Glomerular endothelial cell (primary cell): ENCODE measurements around the gene NDUFB10. TPM values are rescaled to one million over a fixed set of nuclear protein-coding genes. Genes with fewer than 3 reads are reported as not detected.

Source experiments
- DNase-seq: peaks from one replicate; pipeline ENCODE4 v3.0.0-alpha.2; 2011; ENCODE audit warnings: low read depth, low spot score; ENCODE audit errors: extremely low read depth
- total RNA-seq: library from RNA; depleted of rRNA; stranded (reverse); fragments of >200 nt; gene quantifications from 2 replicates; pipeline ENCODE4 v1.2.3, GENCODE V29; 2015

Gene NDUFB10
- total RNA-seq, 1 donor from 2014 or later, result 262 TPM

- DNase-seq, result no peak
Measured at GRCh38 chr16:1982013-1982433, 22.7 kb downstream of the NDUFB10 start.

DNA sequence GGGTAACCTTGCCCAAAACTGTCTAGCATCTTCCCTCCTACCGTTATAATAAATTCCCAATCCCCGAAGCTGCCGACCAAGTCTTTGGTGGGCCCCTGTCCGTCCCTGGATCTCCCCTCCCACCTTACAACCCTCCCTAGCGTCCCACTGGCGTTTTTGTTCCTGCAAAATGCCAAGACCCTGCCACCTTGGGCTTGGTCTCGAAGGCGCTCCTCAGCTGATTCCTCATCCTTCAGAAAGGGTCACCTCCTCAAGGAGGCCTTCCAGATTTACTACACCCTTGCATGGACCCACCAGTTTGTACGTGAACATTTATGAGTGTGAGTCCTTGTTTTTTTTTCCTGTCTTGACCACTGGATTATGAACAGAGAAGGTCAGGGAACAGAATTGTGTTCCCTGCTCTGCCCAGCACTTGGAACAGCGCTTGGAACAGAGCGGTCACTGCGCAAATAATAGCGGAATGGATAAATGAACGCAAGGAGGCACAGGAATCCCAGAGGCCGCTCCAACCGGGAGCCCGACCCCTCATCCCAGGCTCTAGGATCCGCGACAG is 23.7 kb downstream of the NDUFB10 start:
- no peak for DNase-seq

DNA sequence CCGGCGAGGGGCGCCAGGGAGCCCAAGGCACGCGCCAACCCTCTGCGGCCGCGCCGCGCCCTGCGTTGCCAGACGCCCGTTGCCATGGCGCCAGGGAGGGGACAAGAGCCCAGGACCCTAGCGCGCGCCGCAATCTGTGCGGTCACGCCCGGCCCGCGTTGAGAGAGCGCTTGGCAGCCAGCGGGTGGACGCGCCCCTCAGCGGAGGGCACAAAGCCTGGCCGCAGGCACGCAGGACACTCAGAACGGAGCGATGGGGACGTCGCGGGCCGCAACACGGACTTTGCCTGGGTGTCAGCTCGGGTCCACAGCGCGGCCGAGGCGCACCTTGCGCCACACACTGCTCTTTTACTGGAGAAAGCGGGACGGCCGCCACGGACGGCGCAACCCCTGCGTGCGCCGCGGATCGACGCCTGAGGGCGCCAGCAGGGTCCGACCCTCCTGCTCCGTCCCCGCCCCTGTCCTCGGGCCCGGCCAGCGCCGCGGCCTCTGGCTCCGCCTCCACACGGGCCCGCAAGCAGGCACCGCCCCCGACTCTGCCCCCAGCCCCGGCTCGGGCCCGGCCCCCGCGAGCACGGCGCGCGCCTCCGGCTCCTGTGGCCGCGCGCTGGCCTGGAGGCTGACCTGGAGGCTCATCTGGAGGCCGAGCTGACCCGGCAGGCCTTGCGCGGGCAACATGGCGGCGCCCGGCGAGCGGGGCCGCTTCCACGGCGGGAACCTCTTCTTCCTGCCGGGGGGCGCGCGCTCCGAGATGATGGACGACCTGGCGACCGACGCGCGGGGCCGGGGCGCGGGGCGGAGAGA is 24.4 kb downstream of the NDUFB10 start, which contains the start of gene GFER:
Gene GFER, plus strand, starts transcription at position 650 of the 803 bp plus-strand sequence. Its CDS starts 26 bp downstream, at position 676.
- no peak for DNase-seq

DNA sequence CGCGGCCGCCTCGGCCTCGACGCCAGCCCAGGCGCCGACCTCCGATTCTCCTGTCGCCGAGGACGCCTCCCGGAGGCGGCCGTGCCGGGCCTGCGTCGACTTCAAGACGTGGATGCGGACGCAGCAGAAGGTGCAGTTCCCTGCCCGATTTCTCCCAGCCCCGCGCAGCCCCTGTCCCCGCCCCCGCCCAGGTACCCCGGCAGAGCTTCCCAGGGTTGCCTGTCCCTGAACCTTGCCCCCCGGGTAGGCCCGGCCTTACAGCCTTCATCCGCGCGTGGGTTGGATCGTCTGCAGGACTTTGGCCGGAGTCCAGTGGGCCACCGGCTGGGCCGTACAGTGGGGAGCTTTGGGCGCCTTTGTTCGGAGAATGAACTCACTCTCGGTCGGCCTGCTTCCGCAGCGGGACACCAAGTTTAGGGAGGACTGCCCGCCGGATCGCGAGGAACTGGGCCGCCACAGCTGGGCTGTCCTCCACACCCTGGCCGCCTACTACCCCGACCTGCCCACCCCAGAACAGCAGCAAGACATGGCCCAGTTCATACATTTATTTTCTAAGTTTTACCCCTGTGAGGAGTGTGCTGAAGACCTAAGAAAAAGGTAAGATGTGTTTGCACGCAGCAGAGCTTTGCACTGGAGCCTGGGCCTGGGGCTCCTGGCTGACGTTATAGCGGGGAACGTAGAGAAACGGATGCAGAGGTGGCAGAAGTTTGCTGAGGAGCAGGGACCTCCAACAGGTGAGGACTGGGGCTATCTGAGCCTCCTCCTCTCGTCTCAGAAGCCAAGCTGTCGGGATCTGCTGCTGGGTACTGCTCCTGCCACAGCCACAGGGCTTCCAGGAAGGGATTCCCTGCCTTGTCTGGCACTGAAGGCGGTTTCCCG is 25.2 kb downstream of the NDUFB10 start:
- no peak for DNase-seq

- DNase-seq, result no peak
Measured at GRCh38 chr16:1985466-1986150, 26.3 kb downstream of the NDUFB10 start.

DNA sequence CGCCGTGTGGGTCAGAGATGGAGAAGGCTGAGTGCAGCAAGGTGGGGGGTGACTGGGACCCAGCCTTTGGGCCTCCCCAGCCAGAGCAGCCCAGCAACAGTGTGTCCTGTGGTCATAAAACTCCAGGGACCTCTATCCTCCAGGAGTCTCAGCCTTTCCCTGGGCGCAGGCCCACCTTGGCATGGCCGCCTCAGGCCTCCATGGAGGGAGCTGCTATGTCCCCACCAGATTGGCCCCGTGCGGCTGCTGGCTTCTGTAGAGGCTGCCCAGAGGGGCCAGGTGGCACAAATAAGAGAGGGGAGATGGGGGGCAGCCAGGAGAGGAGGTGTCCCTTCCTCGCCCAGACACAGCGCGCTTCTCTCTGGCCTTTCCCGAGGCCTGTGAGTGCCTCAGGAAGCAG is 27.9 kb downstream of the NDUFB10 start:
- no peak for DNase-seq

- DNase-seq, result no peak
Measured at GRCh38 chr16:1989209-1990100, 30.1 kb downstream of the NDUFB10 start, which contains the start of gene SYNGR3. Gene SYNGR3, plus strand, starts transcription at chr16:1989970. Its CDS starts 133 bp downstream, at chr16:1990103.

DNA sequence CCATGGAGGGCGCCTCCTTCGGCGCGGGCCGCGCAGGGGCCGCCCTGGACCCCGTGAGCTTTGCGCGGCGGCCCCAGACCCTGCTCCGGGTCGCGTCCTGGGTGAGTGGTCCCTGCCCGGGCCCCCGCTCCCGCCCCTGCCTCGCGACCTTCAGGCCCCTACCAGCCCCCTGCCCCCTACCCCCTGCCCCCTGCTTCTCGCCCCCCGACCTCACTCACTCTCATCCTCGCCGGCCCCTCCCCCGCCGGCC is 30.7 kb downstream of the NDUFB10 start:
- no peak for DNase-seq

DNA sequence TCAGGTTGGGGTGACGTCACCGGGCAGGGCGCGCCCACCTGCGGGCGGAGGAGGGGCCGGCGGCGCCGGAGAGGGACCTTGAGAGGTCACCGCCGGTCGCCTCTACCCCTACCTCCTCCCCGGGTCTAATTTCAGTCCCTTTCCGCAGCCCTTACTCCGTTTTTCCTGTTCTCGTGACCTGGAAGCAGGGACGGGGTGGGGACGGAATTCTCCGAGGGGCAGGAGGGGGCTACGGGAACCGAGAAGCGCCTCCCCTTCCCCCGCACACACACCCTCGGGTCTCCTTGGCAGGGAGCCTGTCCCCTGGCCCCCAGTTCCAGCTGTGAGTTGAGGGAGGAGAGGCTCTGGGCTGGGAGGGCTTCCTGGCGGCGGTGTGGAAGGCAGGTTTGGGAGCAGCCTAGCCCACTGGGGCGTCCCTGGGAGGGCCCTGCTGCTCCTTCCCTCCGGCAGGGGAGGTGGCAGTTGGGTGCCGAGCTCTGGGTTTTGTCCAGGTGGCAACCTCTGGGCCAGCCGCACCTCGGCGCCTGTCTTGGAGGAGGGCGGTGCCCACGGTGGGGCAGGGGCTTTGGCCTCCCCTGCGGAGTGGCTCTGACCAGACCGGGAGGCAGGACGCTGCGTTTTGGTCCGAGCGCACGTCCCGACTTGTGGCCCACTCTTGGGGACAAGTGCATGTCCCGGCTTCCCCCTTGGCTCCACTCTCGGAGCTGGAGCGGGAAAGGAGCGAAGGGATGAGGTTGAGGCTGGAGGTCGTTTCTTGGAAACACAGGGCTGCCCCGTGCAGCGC is 31.2 kb downstream of the NDUFB10 start:
- no peak for DNase-seq

DNA sequence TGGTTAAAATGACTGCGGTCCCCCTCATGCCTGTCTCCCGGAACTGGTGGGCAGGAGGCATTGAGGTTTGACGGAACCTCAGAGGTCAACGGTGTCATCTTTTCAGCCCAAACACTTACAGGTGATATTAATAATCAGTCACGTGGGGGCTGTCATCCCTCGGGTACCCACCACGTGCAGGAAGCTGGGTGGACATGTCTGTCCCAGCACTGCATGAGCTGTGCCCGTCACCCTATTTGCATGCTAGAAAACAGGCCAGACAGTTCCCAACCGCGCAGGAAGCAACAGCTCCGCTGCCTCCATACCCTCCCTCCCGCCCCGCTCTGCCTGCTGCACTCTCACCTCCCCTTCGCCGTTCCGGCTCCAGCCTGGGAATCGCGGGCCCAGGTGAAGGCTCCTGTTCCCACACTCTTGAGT is 31.8 kb downstream of the NDUFB10 start:
- no peak for DNase-seq

DNA sequence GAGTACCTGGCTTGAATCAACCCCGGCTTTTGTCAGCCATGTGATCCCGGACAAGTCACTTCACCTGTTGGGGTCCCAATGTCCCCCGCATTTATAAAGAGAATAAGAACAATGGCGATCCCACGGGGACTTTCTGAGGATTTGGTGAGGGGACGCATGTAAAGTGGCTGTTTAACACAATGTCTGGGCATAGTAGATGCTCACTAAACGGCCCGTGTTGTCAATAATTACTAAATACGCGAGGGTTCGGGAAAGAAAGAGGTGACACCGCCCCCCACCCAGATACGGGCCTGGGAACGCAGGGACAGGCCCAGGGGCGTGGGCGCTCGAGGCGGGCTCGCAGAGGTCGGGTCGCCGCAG is 32.2 kb downstream of the NDUFB10 start:
- DNase-seq, result no peak

- no peak for DNase-seq
Measured at GRCh38 chr16:1991948-1992703, 32.8 kb downstream of the NDUFB10 start.

DNA sequence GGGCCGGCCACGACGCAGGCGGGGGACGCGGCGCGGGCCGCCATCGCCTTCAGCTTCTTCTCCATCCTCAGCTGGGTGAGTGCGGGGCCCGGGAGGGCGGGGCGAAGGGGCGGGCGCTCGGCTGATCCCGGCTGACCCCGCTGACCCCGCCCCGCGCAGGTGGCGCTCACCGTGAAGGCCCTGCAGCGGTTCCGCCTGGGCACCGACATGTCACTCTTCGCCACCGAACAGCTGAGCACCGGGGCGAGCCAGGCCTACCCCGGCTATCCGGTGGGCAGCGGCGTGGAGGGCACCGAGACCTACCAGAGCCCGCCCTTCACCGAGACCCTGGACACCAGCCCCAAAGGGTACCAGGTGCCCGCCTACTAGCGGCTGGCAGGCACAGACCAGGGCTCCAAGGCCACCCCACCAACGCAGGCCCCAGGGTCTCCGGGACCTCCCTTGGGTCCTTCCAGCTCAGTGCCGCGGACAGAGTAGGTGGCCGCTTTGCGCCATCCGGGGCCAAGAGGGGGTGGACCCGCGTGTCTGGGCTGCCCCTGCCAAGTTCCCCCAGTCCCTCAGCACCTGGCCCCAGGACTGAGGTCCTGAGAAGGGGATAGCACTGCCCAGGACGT is 33.5 kb downstream of the NDUFB10 start:
- no peak for DNase-seq

DNA sequence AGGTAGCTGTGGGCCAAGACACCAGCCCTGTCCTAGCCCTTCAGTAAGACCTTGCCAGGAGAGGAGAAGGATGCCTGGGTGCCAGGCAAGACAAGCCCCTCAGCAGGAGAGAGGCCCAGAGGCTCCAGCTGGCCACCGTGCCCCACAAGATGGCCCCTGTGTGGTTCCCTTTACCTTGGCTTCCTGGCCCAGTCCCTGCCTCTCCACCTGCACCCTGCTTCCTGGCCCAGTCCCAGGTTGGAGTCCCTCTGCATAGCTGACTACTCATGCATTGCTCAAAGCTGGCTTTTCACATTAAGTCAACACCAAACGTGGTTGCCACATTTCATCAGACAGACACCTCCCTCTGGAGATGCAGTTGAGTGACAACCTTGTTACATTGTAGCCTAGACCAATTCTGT is 34.4 kb downstream of the NDUFB10 start:
- no peak for DNase-seq

DNA sequence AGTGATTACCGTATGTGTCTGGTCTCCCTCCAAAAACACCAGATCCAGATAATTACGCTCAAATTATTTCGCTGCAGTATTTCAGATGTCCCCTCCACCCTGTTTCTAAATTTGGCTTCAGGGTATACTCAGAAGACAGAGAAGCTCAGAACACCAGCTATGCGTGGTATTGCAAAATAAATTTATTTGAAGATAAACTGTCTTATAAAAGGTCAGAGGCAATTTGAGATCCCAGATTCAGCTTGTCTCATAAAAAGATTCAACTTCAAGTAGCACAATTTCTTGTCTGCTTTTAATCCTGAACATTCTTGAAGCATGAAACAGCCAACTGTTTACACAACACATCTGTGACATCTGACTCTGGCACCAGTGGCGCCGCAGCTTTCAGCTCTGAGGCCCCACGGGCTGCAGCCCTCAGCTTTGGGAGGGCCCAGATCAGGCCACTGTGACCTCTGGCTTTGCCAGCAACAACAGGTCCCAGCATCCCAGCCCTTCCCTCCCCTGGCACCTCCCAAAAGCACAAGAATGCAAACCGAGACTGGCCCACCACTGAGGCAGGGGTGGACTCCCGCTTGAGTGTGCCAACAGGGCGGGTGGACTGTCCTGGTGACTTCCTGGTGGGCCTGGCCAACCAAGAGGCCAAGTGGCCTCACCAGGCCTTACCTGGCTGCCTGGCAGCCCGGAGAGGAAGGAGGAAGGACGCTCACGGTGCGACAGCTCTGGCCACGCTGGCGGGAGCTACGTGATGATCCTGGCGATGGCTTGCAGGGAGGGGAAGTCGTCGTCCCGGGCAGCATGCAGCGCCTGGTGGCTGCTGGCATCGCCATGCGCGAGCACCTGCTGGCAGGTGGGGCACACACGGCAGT is 38.4 kb downstream of the NDUFB10 start:
- DNase-seq, result no peak

DNA sequence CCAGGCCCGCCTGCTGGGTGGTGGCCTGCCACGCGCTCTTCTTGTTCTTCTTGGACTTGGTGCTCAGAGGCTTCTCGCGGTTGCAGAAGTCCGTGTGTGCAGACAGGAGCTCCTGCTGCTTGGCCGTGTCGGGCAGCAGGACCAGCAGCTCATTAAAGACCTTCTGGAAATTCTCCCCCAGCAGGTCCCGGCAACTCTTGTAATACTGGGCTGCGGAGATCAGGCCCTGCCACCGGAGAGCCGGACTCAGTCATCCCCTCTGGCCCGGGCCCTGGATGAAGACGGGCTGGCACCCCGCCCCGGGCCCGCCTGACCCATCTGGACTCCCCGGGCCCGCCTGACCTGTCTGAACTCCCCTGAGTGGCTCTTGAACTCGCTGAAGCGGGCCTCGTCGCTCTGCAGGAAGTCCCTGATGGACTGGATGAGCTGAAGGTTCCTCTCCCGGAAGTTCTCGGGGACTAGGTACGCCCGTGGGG is 39.1 kb downstream of the NDUFB10 start:
- DNase-seq, result no peak
